ENCODE results near the gene D2HGDH.

D2HGDH gene

GRCh38 chr2:241721852-241722251, 12.6 kb upstream of the D2HGDH start:
- no peaks in the 10 kb centered on the region for H3K4me1 ChIP-seq (ENCODE audit: insufficient read depth, low read length)
- ATAC-seq (ENCODE audit: insufficient read depth, low read depth) (no peak), DNase-seq (no peak)
- H4K20me1 ChIP-seq (ENCODE audit: insufficient read depth, low read length), result no peaks in the 10 kb centered on the region
- no peaks in the 10 kb centered on the region for H3K79me2 ChIP-seq (ENCODE audit: insufficient read depth, low read length)
- H3K9ac ChIP-seq (ENCODE audit: low read depth, low read length), result no peak overlapping the region
- H2AFZ ChIP-seq (ENCODE audit: low read depth, low read length), result no peak overlapping the region
- H3K4me3 ChIP-seq (ENCODE audit: low read depth in 1 of 2, low read length in 2 of 2), result no peak overlapping the region
- no peak overlapping the region for H3K4me2 ChIP-seq (ENCODE audit: insufficient read depth, low read length)
- TF ChIP-seq EZH2 (IDR thresholded peaks at IDR 0.05; ENCODE audit: borderline replicate concordance, low read depth, low read length, severe bottlenecking), result no peak
- TF ChIP-seq CTCF (IDR thresholded peaks at IDR 0.05; ENCODE audit: borderline replicate concordance, extremely low read depth, low read length, poor library complexity, severe bottlenecking), result no peak
- peaks cover 24% of the 10 kb centered on the region for H3K9me3 ChIP-seq (ENCODE audit: insufficient read depth, low read length, severe bottlenecking)
- no peaks in the 10 kb centered on the region for H3K27me3 ChIP-seq (ENCODE audit: insufficient read depth, low read length, poor library complexity)
- peaks cover 82% of the 10 kb centered on the region for H3K36me3 ChIP-seq (ENCODE audit: insufficient read depth, low read length)
- no peak overlapping the region for H3K27ac ChIP-seq (ENCODE audit: low read length)

- no peak overlapping the region for H2AFZ ChIP-seq (ENCODE audit: low read depth, low read length)
- no peaks in the 10 kb centered on the region for H4K20me1 ChIP-seq (ENCODE audit: insufficient read depth, low read length)
These were observed 11.5 kb upstream of the D2HGDH start for GRCh38 chr2:241722896-241723454.

GRCh38 chr2:241724259-241724974, 10.0 kb upstream of the D2HGDH start:
- Histone ChIP-seq H3K4me3 (ENCODE audit: low read depth in 1 of 2, low read length in 2 of 2) (no peak overlapping the region), H3K4me2 (ENCODE audit: insufficient read depth, low read length) (no peak overlapping the region), H3K4me1 (ENCODE audit: insufficient read depth, low read length) (no peaks in the 10 kb centered on the region), H3K27ac (ENCODE audit: low read length) (no peak overlapping the region), H2AFZ (ENCODE audit: low read depth, low read length) (no peak overlapping the region), H3K9ac (ENCODE audit: low read depth, low read length) (no peak overlapping the region), H3K9me3 (ENCODE audit: insufficient read depth, low read length, severe bottlenecking) (peaks cover 24% of the 10 kb centered on the region), H3K79me2 (ENCODE audit: insufficient read depth, low read length) (no peaks in the 10 kb centered on the region), H3K27me3 (ENCODE audit: insufficient read depth, low read length, poor library complexity) (no peaks in the 10 kb centered on the region), H3K36me3 (ENCODE audit: insufficient read depth, low read length) (peaks cover 64% of the 10 kb centered on the region), H4K20me1 (ENCODE audit: insufficient read depth, low read length) (no peaks in the 10 kb centered on the region)
- ATAC-seq (ENCODE audit: insufficient read depth, low read depth) (peak; percentile 58; the same call in 2 of the 3 replicates), DNase-seq (peak; percentile 33)
- peak; percentile 60 for TF ChIP-seq CTCF (IDR thresholded peaks at IDR 0.05; ENCODE audit: borderline replicate concordance, extremely low read depth, low read length, poor library complexity, severe bottlenecking)
- TF ChIP-seq EZH2 (IDR thresholded peaks at IDR 0.05; ENCODE audit: borderline replicate concordance, low read depth, low read length, severe bottlenecking), result no peak

More at GRCh38 chr2:241722896-241723454, 11.5 kb upstream of the D2HGDH start:
- Histone ChIP-seq H3K27ac (ENCODE audit: low read length) (no peak overlapping the region), H3K4me1 (ENCODE audit: insufficient read depth, low read length) (no peaks in the 10 kb centered on the region), H3K4me2 (ENCODE audit: insufficient read depth, low read length) (no peak overlapping the region), H3K9me3 (ENCODE audit: insufficient read depth, low read length, severe bottlenecking) (peaks cover 24% of the 10 kb centered on the region), H3K9ac (ENCODE audit: low read depth, low read length) (no peak overlapping the region), H3K36me3 (ENCODE audit: insufficient read depth, low read length) (peaks cover 74% of the 10 kb centered on the region), H3K79me2 (ENCODE audit: insufficient read depth, low read length) (no peaks in the 10 kb centered on the region), H3K27me3 (ENCODE audit: insufficient read depth, low read length, poor library complexity) (no peaks in the 10 kb centered on the region), H3K4me3 (ENCODE audit: low read depth in 1 of 2, low read length in 2 of 2) (no peak overlapping the region)
- no peak for TF ChIP-seq EZH2 (IDR thresholded peaks at IDR 0.05; ENCODE audit: borderline replicate concordance, low read depth, low read length, severe bottlenecking)
- no peak for TF ChIP-seq CTCF (IDR thresholded peaks at IDR 0.05; ENCODE audit: borderline replicate concordance, extremely low read depth, low read length, poor library complexity, severe bottlenecking)
- ATAC-seq (ENCODE audit: insufficient read depth, low read depth), result no peak
- no peak for DNase-seq
